ENCODE data around the gene FNDC10. TPM values are rescaled to one million over a fixed set of nuclear protein-coding genes. Genes with fewer than 3 reads are reported as not detected.
A peak's percentile ranks its signal among the peaks of the same experiment; 100 is the strongest.

Gene FNDC10
- total and polyA plus RNA-seq, 9 of the 15 experiments (the other 6 are each of a cell fraction or from before 2014, with no cell fraction given): 0.08 to 6.3 (median 1.6) TPM

DNA sequence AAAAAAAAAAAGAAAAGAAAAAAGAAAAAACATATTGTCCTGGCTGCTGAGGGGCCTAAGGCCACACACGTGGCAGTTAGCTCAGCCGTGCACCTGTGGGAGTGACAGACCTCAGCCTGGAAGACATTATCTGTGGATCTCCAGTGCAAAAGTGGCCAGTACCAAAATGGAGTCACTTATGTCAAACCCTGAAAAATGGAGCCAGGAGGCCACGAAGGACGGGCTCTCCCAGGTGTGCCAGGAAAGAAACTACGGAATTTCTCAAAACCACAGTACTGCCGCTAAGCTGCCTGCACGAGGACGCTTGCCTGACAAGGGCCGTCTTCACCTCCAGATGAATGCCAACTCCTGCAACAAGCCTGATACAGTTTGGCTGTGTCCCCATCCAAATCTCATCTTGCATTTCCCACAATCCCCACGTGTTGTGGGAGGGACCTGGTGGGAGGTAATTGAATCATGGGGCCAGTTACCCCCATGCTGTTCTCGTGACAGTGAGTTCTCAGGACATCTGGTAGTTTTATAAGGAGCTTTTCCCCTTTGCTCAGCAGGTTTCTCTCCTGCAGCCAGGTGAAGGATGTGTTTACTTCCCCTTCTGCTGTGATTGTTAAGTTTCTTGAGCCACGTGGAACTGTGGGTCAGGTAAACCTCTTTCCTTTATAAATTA lies 10.0 kb upstream of the FNDC10 start (continued):
- TF ChIP-seq, protein P1, sequence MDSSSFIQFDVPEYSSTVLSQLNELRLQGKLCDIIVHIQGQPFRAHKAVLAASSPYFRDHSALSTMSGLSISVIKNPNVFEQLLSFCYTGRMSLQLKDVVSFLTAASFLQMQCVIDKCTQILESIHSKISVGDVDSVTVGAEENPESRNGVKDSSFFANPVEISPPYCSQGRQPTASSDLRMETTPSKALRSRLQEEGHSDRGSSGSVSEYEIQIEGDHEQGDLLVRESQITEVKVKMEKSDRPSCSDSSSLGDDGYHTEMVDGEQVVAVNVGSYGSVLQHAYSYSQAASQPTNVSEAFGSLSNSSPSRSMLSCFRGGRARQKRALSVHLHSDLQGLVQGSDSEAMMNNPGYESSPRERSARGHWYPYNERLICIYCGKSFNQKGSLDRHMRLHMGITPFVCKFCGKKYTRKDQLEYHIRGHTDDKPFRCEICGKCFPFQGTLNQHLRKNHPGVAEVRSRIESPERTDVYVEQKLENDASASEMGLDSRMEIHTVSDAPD (CRISPR knock-in tag; IDR thresholded peaks at IDR 0.05): 0 out of 2 replicates have a peak, but pooled peaks have one; percentile 66
- TF ChIP-seq YY1 (IDR thresholded peaks at IDR 0.05; ENCODE audit: borderline replicate concordance in 1 of 3, control insufficient read depth in 1 of 3, extremely low read depth in 1 of 3, insufficient read depth in 3 of 3, insufficient read length in 1 of 3, insufficient replicate concordance in 2 of 3, low read depth in 1 of 3, low read length in 2 of 3): peak in 1 of 3 experiments; percentile 46
- TF ChIP-seq GTF2E2 (tag; IDR thresholded peaks at IDR 0.05): no peak
- peak; percentile 85 for TF ChIP-seq TCFL5 (CRISPR knock-in tag; conservative IDR thresholded peaks at IDR 0.05)
- TF ChIP-seq, protein P2, sequence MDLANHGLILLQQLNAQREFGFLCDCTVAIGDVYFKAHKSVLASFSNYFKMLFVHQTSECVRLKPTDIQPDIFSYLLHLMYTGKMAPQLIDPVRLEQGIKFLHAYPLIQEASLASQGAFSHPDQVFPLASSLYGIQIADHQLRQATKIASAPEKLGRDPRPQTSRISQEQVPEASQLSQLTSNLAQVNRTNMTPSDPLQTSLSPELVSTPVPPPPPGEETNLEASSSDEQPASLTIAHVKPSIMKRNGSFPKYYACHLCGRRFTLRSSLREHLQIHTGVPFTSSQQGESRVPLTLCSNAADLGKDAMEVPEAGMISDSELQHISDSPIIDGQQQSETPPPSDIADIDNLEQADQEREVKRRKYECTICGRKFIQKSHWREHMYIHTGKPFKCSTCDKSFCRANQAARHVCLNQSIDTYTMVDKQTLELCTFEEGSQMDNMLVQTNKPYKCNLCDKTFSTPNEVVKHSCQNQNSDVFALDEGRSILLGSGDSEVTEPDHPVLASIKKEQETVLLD (IDR thresholded peaks at IDR 0.05): no peak; the same call in 1 of the 2 replicates
- TF ChIP-seq, protein P3, sequence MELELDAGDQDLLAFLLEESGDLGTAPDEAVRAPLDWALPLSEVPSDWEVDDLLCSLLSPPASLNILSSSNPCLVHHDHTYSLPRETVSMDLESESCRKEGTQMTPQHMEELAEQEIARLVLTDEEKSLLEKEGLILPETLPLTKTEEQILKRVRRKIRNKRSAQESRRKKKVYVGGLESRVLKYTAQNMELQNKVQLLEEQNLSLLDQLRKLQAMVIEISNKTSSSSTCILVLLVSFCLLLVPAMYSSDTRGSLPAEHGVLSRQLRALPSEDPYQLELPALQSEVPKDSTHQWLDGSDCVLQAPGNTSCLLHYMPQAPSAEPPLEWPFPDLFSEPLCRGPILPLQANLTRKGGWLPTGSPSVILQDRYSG (tag; conservative IDR thresholded peaks at IDR 0.05; ENCODE audit: low read depth): peak; percentile 98
- peak; percentile 51 for TF ChIP-seq ZNF507 (tag; conservative IDR thresholded peaks at IDR 0.05)
- TF ChIP-seq NFE2L1 (tag; IDR thresholded peaks at IDR 0.05; ENCODE audit: borderline replicate concordance, low read depth): peak; percentile 63; the same call in 1 of the 2 replicates
- TF ChIP-seq, protein P4, sequence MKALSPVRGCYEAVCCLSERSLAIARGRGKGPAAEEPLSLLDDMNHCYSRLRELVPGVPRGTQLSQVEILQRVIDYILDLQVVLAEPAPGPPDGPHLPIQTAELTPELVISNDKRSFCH (CRISPR knock-in tag; IDR thresholded peaks at IDR 0.05): 0 out of 2 replicates have a peak, but pooled peaks have one; percentile 60
- TF ChIP-seq, protein P4 (tag; IDR thresholded peaks at IDR 0.05): peak; percentile 99
- peak; percentile 96 for TF ChIP-seq ZNF583 (CRISPR knock-in tag; IDR thresholded peaks at IDR 0.05)
- TF ChIP-seq, protein P5, sequence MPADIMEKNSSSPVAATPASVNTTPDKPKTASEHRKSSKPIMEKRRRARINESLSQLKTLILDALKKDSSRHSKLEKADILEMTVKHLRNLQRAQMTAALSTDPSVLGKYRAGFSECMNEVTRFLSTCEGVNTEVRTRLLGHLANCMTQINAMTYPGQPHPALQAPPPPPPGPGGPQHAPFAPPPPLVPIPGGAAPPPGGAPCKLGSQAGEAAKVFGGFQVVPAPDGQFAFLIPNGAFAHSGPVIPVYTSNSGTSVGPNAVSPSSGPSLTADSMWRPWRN (IDR thresholded peaks at IDR 0.05; ENCODE audit: low read depth): no peak
- no peak for TF ChIP-seq MCM7 (IDR thresholded peaks at IDR 0.05)
- 0 out of 2 replicates have a peak, but pooled peaks have one; percentile 57 for TF ChIP-seq ZNF174 (CRISPR knock-in tag; IDR thresholded peaks at IDR 0.05)
- peak; percentile 79; the same call in 1 of the 2 replicates for TF ChIP-seq MTF1 (CRISPR knock-in tag; IDR thresholded peaks at IDR 0.05; ENCODE audit: borderline replicate concordance)
- no peak for TF ChIP-seq NFATC3 (IDR thresholded peaks at IDR 0.05)
- peak; percentile 69; the same call in 1 of the 2 replicates for TF ChIP-seq PPARD (CRISPR knock-in tag; IDR thresholded peaks at IDR 0.05)
- peak; percentile 90 for TF ChIP-seq CXXC5 (CRISPR knock-in tag; IDR thresholded peaks at IDR 0.05)
- TF ChIP-seq SMARCA4 (IDR thresholded peaks at IDR 0.05): no peak
- TF ChIP-seq SMAD1 (IDR thresholded peaks at IDR 0.05; ENCODE audit: low read depth, low read length, partially characterized antibody): no peak
- peak; percentile 89 for TF ChIP-seq ZNF354B (CRISPR knock-in tag; IDR thresholded peaks at IDR 0.05)

Measured in K562 (cell line).